AG09309 (cell line): ENCODE measurements around the gene IQGAP2.

ENCODE experiments used
- DNase-seq: peaks from one replicate; pipeline ENCODE4 v3.0.0-alpha.2; 2010; ENCODE audit warnings: low read depth
- H3K4me3 ChIP-seq: 2 replicates; pipeline ENCODE4 v1.5.1; 2011; ENCODE audit warnings: mild to moderate bottlenecking, low read depth, low read length, moderate library complexity; ENCODE audit not compliant: control insufficient read depth
- TF ChIP-seq, protein P1 (sequence below): IDR thresholded peaks from 2 replicates; pipeline ENCODE4 v1.5.1; 2011; ENCODE audit warnings: mild to moderate bottlenecking, low read depth, low read length, inconsistent platforms; ENCODE audit not compliant: insufficient read depth, control insufficient read depth; ENCODE audit errors: missing control alignments

The IQGAP2 gene

DNA sequence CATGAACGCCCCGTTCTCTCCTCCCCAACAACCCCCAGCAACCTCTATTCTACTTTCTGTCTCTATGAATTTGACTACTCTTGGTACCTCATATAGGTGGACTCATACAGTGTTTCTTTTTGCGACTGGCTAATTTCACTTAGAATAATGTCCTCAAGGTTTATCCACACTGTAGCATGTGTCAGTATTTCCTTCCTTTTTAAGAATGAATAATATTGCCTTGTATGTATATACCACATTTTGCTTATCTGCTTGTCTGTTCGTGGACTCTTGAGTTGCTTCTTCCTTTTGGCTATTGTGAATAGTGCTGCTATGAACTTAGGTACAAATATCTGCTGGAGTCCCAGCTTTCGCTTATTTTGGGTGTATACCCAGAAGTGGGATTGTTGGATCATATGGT is 42.7 kb downstream of the IQGAP2 start:
- no peak overlapping the region for H3K4me3 ChIP-seq
- DNase-seq: no peak
- TF ChIP-seq, protein P1, sequence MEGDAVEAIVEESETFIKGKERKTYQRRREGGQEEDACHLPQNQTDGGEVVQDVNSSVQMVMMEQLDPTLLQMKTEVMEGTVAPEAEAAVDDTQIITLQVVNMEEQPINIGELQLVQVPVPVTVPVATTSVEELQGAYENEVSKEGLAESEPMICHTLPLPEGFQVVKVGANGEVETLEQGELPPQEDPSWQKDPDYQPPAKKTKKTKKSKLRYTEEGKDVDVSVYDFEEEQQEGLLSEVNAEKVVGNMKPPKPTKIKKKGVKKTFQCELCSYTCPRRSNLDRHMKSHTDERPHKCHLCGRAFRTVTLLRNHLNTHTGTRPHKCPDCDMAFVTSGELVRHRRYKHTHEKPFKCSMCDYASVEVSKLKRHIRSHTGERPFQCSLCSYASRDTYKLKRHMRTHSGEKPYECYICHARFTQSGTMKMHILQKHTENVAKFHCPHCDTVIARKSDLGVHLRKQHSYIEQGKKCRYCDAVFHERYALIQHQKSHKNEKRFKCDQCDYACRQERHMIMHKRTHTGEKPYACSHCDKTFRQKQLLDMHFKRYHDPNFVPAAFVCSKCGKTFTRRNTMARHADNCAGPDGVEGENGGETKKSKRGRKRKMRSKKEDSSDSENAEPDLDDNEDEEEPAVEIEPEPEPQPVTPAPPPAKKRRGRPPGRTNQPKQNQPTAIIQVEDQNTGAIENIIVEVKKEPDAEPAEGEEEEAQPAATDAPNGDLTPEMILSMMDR: no peak

DNA sequence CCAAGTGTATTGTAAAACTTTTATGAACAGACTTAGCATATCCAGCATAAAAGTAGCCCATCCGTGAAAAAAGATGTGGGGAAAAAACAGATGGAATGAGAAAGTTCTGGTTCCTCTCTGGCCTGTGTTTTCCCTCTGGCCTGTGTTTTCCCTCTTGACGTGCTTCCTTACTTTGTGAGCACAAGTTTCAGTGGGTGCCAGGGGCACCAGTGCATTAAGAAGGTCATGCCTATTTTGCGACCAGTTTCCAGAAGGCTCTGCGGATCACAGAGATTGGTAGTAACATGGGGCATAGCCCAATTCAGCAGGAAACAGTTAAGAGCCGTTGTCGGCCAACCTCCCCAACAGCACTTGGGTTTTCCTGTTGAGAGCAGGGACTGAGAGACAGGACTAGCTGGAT is 43.7 kb downstream of the IQGAP2 start:
- TF ChIP-seq, protein P1: no peak
- no peak for DNase-seq
- H3K4me3 ChIP-seq: no peak overlapping the region

DNA sequence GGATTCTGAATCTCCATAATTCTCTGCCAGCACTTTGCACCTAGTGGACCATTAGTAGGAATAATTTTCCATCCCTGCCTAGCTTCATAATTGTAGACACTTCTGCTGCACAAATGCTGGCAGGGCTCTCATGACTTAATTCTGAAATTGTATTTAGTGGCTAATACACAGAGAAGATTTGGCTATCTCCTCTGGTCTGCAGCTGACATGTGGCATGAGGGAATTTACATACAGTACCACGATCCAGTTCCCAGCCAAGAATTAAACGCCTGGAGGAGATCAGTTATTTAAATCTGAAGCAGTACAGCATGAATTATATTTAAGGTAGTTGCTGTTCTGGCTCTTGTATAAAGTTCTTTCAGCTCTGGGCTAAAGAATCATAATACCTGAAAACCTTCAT is 46.5 kb downstream of the IQGAP2 start:
- DNase-seq: no peak
- TF ChIP-seq, protein P1: no peak
- H3K4me3 ChIP-seq: no peak overlapping the region

DNA sequence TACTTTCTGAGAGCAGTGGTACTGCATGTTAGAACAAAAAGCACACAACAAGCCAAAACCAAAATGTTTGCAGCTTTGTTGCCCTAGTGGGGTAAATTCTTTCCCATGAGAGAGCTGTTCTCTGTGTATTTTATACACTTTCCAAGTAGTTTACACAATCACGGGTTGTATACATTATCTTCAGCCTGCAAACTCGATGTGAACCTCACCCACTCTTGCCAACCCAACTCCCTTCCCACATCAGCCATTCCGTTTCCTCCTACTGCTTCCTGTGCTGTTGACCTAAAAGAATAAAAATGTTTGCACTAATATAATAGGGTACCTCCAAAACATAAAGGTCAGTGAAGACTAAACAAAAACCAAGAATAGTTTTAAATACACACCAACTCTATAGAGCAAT is 47.0 kb downstream of the IQGAP2 start:
- TF ChIP-seq, protein P1: no peak
- H3K4me3 ChIP-seq: no peak overlapping the region
- no peak for DNase-seq

DNA sequence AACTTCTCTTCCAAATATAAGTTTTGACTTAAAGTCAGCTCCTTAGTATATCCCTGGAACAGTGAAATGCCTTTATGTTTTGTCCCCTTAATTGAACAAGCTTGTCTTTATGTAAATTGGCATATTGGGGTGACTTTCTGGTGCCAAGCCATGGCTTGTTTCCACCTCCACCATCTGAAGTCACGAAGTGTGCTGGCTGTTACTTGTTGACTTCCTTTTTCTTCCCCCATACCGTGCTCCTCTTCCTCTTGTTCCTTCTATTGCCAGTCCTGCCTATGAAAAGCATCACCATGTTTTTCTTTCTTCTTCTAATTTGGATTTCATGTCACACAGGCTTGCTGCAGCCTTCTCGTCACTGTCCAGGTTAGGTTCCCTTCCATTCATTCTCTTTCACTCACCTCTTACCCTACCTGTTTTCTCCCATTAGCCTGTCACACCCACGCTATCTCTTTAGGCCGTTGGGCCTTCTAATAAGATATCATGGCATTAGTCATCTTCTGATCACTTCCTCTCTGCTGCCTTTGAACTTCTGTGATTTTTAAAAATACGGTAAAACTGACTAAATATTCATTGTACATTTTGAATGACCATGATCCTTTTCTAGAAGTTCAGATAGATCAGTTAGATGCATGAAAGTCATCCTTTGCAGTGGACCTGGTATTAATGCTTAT is 48.1 kb downstream of the IQGAP2 start:
- no peak for DNase-seq
- no peak overlapping the region for H3K4me3 ChIP-seq
- TF ChIP-seq, protein P1: no peak

DNA sequence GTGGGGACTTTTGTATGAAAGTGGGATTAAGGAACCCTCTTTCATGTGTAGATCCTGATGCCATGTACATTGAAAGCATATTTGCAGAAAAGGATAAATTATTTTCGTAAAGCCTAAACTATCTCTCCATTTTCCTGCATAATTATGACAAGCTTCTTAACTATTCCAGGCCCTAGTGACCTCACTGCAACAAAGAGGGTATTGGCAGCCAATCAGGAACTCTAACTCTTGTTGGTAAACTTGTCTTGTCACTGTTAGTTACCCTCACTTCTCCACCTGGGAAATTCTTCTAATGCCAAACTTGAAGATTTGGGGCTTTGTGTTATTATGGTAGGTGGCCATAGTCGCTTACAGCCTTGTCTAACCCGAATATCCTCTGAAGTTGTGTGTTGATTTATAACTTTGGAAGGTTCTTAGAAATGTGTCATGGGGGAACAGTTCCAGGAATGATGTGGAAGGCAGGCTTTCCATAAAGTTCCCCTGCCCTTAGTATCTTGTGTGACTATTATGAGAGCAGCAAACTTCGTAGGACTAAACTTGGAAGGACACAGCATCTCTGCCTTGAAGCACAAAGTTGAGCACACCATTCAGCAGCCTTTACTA is 52.5 kb downstream of the IQGAP2 start:
- DNase-seq: no peak
- H3K4me3 ChIP-seq: no peak overlapping the region
- TF ChIP-seq, protein P1: no peak

DNA sequence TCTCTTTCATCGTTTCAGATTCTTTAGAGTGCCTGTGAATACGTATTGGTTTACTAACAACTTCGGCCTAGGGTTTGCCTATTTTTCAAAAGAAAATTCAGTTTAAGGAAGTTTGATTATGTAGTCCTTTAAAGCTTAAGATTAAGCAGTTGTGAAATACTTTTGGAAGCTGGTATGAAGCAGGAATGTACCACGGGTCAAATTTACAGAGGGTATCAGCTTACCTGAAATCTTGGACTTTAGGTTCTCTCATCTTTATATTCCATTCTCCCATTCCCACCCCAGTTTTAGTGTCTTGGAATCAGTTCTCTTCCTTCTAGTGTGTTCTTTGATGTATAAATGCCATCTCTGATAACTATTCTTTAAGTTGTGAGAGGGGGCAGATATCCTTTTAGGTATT is 53.2 kb downstream of the IQGAP2 start:
- no peak overlapping the region for H3K4me3 ChIP-seq
- DNase-seq: no peak
- TF ChIP-seq, protein P1: no peak
